H9 (cell line): ENCODE measurements around the gene SYNGR2. TPM values are rescaled to one million over a fixed set of nuclear protein-coding genes. Genes with fewer than 3 reads are reported as not detected.

Source experiments
- DNase-seq: peaks from one replicate; pipeline ENCODE4 v3.0.0-alpha.2; 2017
- H2AFZ ChIP-seq: one replicate; pipeline ENCODE4 v1.6.1; 2013; ENCODE audit warnings: mild to moderate bottlenecking, low read length, control low read depth, moderate library complexity
- H2AK5ac ChIP-seq: 2 replicates; pipeline ENCODE4 v1.6.1; 2013; ENCODE audit warnings: low read length, control low read depth, mixed read lengths; ENCODE audit not compliant: insufficient read length
- H2BK120ac ChIP-seq: one replicate; pipeline ENCODE4 v1.6.1; 2013; ENCODE audit warnings: low read depth, mild to moderate bottlenecking, low read length, control low read depth, inconsistent platforms; ENCODE audit not compliant: poor library complexity, severe bottlenecking
- H2BK12ac ChIP-seq: 2 replicates; pipeline ENCODE4 v1.6.1; 2013; ENCODE audit warnings: low read length, control low read depth, mixed read lengths, low read depth; ENCODE audit not compliant: insufficient read length
- H2BK15ac ChIP-seq: 2 replicates; pipeline ENCODE4 v1.6.1; 2013; ENCODE audit warnings: low read depth, low read length, control low read depth
- H2BK20ac ChIP-seq: one replicate; pipeline ENCODE4 v1.6.1; 2013; ENCODE audit warnings: low read depth, mild to moderate bottlenecking, low read length, control low read depth, inconsistent platforms; ENCODE audit not compliant: poor library complexity, severe bottlenecking
- H2BK5ac ChIP-seq: 2 replicates; pipeline ENCODE4 v1.6.1; 2013; ENCODE audit warnings: low read length, control low read depth, mixed read lengths; ENCODE audit not compliant: insufficient read length
- H3K14ac ChIP-seq: 2 replicates; pipeline ENCODE4 v1.6.1; 2013; ENCODE audit warnings: low read length, control low read depth; ENCODE audit not compliant: insufficient read depth
- H3K18ac ChIP-seq: 2 replicates; pipeline ENCODE4 v1.6.1; 2013; ENCODE audit warnings: low read depth, mild to moderate bottlenecking, mixed read lengths, low read length, control low read depth; ENCODE audit not compliant: insufficient read length
- H3K23ac ChIP-seq: 2 replicates; pipeline ENCODE4 v1.6.1; 2013; ENCODE audit warnings: low read length, control low read depth, mixed read lengths, low read depth; ENCODE audit not compliant: insufficient read length
- H3K23me2 ChIP-seq: 2 replicates; pipeline ENCODE4 v1.6.1; 2013; ENCODE audit warnings: low read depth, mild to moderate bottlenecking, mixed read lengths, low read length, control low read depth; ENCODE audit not compliant: insufficient read length, poor library complexity, severe bottlenecking
- H3K27ac ChIP-seq: 2 replicates; pipeline ENCODE4 v1.5.1; 2013; ENCODE audit warnings: low read length, control low read depth, mixed read lengths, low read depth; ENCODE audit not compliant: insufficient read length
- H3K27me3 ChIP-seq: 2 replicates; pipeline ENCODE4 v1.6.1; 2013; ENCODE audit warnings: low read length, control low read depth, inconsistent platforms; ENCODE audit not compliant: insufficient read depth
- H3K4ac ChIP-seq: 2 replicates; pipeline ENCODE4 v1.6.1; 2013; ENCODE audit warnings: low read depth, mild to moderate bottlenecking, control low read depth, inconsistent platforms, low read length, moderate library complexity
- H3K4me1 ChIP-seq: 2 replicates; pipeline ENCODE4 v1.6.1; 2013; ENCODE audit warnings: low read length, control low read depth, inconsistent platforms; ENCODE audit not compliant: insufficient read depth
- H3K4me2 ChIP-seq: 2 replicates; pipeline ENCODE4 v1.6.1; 2013; ENCODE audit warnings: low read length, control low read depth, mixed read lengths; ENCODE audit not compliant: insufficient read length, insufficient read depth
- H3K56ac ChIP-seq: 2 replicates; pipeline ENCODE4 v1.6.1; 2013; ENCODE audit warnings: low read depth, mild to moderate bottlenecking, mixed read lengths, low read length, control low read depth; ENCODE audit not compliant: insufficient read length
- H3K79me1 ChIP-seq: 2 replicates; pipeline ENCODE4 v1.6.1; 2013; ENCODE audit warnings: low read depth, mild to moderate bottlenecking, moderate library complexity, low read length, control low read depth, inconsistent platforms; ENCODE audit not compliant: insufficient read depth, poor library complexity, severe bottlenecking
- H3K79me2 ChIP-seq: 2 replicates; pipeline ENCODE4 v1.6.1; 2013; ENCODE audit warnings: low read length, control low read depth, inconsistent platforms; ENCODE audit not compliant: insufficient read depth
- H3K9ac ChIP-seq: 2 replicates; pipeline ENCODE4 v1.6.1; 2013; ENCODE audit warnings: low read length, control low read depth, mixed read lengths; ENCODE audit not compliant: insufficient read length; ENCODE audit errors: extremely low read depth
- H3K9me3 ChIP-seq: one replicate; pipeline ENCODE4 v1.6.1; 2013; ENCODE audit warnings: low read depth, low read length, inconsistent platforms; ENCODE audit not compliant: control insufficient read depth
- H3T11ph ChIP-seq: one replicate; pipeline ENCODE4 v1.6.1; 2013; ENCODE audit warnings: mild to moderate bottlenecking, low read length, control low read depth, inconsistent platforms
- H4K20me1 ChIP-seq: one replicate; pipeline ENCODE4 v1.6.1; 2013; ENCODE audit not compliant: control insufficient read depth, insufficient read length, insufficient read depth
- H4K5ac ChIP-seq: 2 replicates; pipeline ENCODE4 v1.6.1; 2013; ENCODE audit warnings: low read depth, mild to moderate bottlenecking, mixed read lengths, low read length, control low read depth; ENCODE audit not compliant: insufficient read length
- H4K8ac ChIP-seq: replicated peaks from 2 replicates; pipeline ENCODE4 v1.6.1; 2013; ENCODE audit warnings: low read length, control low read depth, mixed read lengths, low read depth; ENCODE audit not compliant: insufficient read length
- H4K91ac ChIP-seq: 2 replicates; pipeline ENCODE4 v1.6.1; 2013; ENCODE audit warnings: low read depth, mild to moderate bottlenecking, moderate library complexity, mixed read lengths, low read length, control low read depth; ENCODE audit not compliant: insufficient read length
- H3K27ac Mint-ChIP-seq, 3 experiments: 2 replicates in 2 of 3; 3 replicates in 1 of 3; pipeline ENCODE4 v1.8.0; 2020 to 2021; ENCODE audit warnings: mixed read lengths in 3 of 3, mild to moderate bottlenecking in 1 of 3, moderate library complexity in 1 of 3
- H3K27me3 Mint-ChIP-seq: 2 replicates; pipeline ENCODE4 v1.8.0; 2021; ENCODE audit warnings: low read depth, mild to moderate bottlenecking, moderate library complexity, mixed read lengths
- H3K36me3 Mint-ChIP-seq, 3 experiments: 2 replicates in 2 of 3; 3 replicates in 1 of 3; pipeline ENCODE4 v1.8.0; 2020 to 2021; ENCODE audit warnings: low read depth in 3 of 3, mixed read lengths in 3 of 3; ENCODE audit not compliant: insufficient read depth in 1 of 3
- H3K4me1 Mint-ChIP-seq, 2 experiments: 2 replicates each; pipeline ENCODE4 v1.8.0; 2020; ENCODE audit warnings: mixed read lengths in 2 of 2
- H3K4me3 Mint-ChIP-seq, 2 experiments: 2 replicates in 1 of 2; 3 replicates in 1 of 2; pipeline ENCODE4 v1.8.0; 2020 to 2021; ENCODE audit warnings: mild to moderate bottlenecking in 2 of 2, mixed read lengths in 2 of 2, moderate library complexity in 1 of 2
- H3K9me3 Mint-ChIP-seq, 2 experiments: 2 replicates in 1 of 2; 3 replicates in 1 of 2; pipeline ENCODE4 v1.8.0; 2020; ENCODE audit warnings: mild to moderate bottlenecking in 2 of 2, mixed read lengths in 2 of 2, moderate library complexity in 1 of 2
- WGBS: extraction: QIAGEN DNeasy Blood & Tissue Kit; methylation state at CpG from one replicate; pipeline ENCODE4 v1.1.7; 2013; ENCODE audit warnings: missing lambda C conversion rate, low lambda C conversion rate, mixed read lengths; ENCODE audit not compliant: insufficient read length; ENCODE audit errors: extremely low coverage; 5-methylcytosine and 5-hydroxymethylcytosine counted together
- total RNA-seq: library from RNA; stranded (reverse); gene quantifications from 2 replicates; pipeline ENCODE4 v1.2.1, GENCODE V29; 2021
- TF ChIP-seq, protein P1 (sequence below): fragments of 200-600 bp; sonication (generic); conservative IDR thresholded peaks from 3 replicates; pipeline ENCODE4 v1.8.0; 2021; ENCODE audit warnings: antibody characterized with exemption, mild to moderate bottlenecking

SYNGR2 gene
- total RNA-seq, 1 experiment from 2014 or later: 41.0 TPM

DNA sequence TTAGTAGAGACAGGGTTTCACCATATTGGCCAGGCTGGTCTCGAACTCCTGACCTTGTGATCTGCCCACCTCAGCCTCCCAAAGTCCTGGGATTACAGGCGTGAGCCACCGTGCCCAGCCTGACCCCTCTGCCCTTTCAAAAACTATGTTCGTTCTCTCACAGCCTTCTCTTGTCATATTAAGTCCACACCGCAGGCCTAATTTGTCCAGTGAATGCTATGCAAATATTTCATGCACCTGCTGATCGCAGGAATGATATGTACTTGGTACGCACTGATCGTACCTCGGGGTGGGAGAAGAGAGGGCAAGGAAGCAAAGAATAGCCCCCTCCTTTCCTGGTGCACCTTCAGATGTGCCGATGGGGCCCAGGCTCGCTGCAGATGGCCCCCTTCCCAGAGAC is 42.7 kb downstream of the SYNGR2 start:
- Histone ChIP-seq H4K20me1 (no peaks in the 10 kb centered on the region), H4K91ac (no peak overlapping the region), H2BK15ac (no peak overlapping the region), H3K9me3 (no peaks in the 10 kb centered on the region), H3K4me2 (no peak overlapping the region), H3K23ac (no peak overlapping the region), H3K56ac (no peak overlapping the region), H3K4me1 (no peaks in the 10 kb centered on the region), H2AK5ac (no peak overlapping the region), H2BK12ac (no peak overlapping the region), H3T11ph (no peak overlapping the region), H3K79me1 (peaks cover 5% of the 10 kb centered on the region), H2BK5ac (no peak overlapping the region), H3K79me2 (peaks cover 9% of the 10 kb centered on the region; the same call in 1 of the 2 replicates), H3K9ac (no peak overlapping the region), H2BK120ac (no peak overlapping the region), H3K23me2 (peaks cover 8% of the 10 kb centered on the region), H4K5ac (no peak overlapping the region), H2AFZ (no peak overlapping the region), H2BK20ac (no peak overlapping the region), H3K27ac (no peak overlapping the region), H3K14ac (no peak overlapping the region), H3K18ac (no peak overlapping the region), H3K27me3 (no peaks in the 10 kb centered on the region), H4K8ac (no peak overlapping the region), H3K4ac (no peak overlapping the region)
- TF ChIP-seq, protein P1, sequence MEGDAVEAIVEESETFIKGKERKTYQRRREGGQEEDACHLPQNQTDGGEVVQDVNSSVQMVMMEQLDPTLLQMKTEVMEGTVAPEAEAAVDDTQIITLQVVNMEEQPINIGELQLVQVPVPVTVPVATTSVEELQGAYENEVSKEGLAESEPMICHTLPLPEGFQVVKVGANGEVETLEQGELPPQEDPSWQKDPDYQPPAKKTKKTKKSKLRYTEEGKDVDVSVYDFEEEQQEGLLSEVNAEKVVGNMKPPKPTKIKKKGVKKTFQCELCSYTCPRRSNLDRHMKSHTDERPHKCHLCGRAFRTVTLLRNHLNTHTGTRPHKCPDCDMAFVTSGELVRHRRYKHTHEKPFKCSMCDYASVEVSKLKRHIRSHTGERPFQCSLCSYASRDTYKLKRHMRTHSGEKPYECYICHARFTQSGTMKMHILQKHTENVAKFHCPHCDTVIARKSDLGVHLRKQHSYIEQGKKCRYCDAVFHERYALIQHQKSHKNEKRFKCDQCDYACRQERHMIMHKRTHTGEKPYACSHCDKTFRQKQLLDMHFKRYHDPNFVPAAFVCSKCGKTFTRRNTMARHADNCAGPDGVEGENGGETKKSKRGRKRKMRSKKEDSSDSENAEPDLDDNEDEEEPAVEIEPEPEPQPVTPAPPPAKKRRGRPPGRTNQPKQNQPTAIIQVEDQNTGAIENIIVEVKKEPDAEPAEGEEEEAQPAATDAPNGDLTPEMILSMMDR: no peak
- no peak overlapping the region for H3K4me3 Mint-ChIP-seq
- DNase-seq: no peak
- H3K27me3 Mint-ChIP-seq: peaks cover 13% of the 10 kb centered on the region
- H3K27ac Mint-ChIP-seq: no peak overlapping the region
- no peaks in the 10 kb centered on the region for H3K9me3 Mint-ChIP-seq
- WGBS: no CpG with 5 or more reads among the region's 11 CpGs
- peaks cover 5% of the 10 kb centered on the region in 2 experiments for H3K4me1 Mint-ChIP-seq
- H3K36me3 Mint-ChIP-seq: peaks cover 6 to 16% (median 12%) of the 10 kb centered on the region in 3 experiments; a peak in 5 of 7 replicates
